Measurements from ENCODE around the gene LYPLA2. TPM values are rescaled to one million over a fixed set of nuclear protein-coding genes. Genes with fewer than 3 reads are reported as not detected.

Gene LYPLA2
- total RNA-seq, 3 donors from 2014 or later = 31.8 to 52.8 (median 49.5) TPM

DNA sequence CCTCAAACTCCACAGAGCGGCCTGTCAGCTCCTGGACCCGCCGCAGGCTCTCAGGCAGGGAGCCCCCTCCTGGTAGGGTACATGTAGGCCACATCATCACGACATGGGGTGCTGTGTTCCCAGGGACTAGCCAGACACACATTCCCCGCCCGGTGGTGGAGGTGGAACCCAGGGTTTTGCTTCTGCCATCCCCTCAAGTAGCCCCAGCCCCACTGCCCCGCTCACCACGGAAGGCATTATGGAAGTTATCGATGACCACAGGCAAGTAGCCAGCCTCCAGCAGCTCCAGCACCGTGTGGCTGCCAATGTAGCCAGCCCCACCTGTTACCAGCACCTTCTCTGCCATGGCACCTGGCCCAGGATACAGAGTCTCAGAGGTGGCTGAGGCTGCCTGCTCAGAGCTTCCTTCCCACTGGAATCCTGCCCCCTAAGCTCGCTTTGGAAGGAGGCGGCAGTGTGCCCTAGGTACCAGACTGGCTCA lies 7.8 kb downstream of the LYPLA2 start:
- peak overlapping the region in 1 of 3 donors; percentile 74 for H3K4me3 ChIP-seq
- TF ChIP-seq POLR2A (IDR thresholded peaks at IDR 0.05) (no peak), POLR2AphosphoS5 (IDR thresholded peaks at IDR 0.05) (no peak)
- TF ChIP-seq, protein P1, sequence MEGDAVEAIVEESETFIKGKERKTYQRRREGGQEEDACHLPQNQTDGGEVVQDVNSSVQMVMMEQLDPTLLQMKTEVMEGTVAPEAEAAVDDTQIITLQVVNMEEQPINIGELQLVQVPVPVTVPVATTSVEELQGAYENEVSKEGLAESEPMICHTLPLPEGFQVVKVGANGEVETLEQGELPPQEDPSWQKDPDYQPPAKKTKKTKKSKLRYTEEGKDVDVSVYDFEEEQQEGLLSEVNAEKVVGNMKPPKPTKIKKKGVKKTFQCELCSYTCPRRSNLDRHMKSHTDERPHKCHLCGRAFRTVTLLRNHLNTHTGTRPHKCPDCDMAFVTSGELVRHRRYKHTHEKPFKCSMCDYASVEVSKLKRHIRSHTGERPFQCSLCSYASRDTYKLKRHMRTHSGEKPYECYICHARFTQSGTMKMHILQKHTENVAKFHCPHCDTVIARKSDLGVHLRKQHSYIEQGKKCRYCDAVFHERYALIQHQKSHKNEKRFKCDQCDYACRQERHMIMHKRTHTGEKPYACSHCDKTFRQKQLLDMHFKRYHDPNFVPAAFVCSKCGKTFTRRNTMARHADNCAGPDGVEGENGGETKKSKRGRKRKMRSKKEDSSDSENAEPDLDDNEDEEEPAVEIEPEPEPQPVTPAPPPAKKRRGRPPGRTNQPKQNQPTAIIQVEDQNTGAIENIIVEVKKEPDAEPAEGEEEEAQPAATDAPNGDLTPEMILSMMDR (IDR thresholded peaks at IDR 0.05) = no peak
- no peaks in the 10 kb centered on the region for H3K9me3 ChIP-seq
- H3K27ac ChIP-seq = peak overlapping the region; percentile 92
- no peak for DNase-seq (ENCODE audit: low spot score in 2 of 2)
- H3K4me1 ChIP-seq = peaks cover 6% of the 10 kb centered on the region in 2 donors
- H3K36me3 ChIP-seq = no peaks in the 10 kb centered on the region
- H3K27me3 ChIP-seq = no peaks in the 10 kb centered on the region
- intact Hi-C loops (cut with DNase I; ENCODE audit: low total_unique reads) = no loop called here

DNA sequence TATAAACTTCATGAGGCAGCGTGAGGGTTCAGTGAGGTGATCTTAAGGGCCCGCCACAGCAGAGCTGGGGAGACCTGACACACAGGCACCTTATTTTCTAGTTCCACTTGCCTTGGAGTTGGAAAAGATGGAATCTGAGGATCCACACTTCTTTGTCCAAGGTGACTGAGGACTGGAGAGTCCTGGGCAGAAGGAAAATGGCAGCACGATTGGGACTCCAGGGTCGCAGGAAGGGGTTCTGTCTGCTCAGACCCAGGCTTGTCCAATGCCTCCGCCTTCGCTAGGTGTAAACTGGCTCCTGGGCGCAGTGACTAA lies 8.3 kb downstream of the LYPLA2 start:
- DNase-seq (ENCODE audit: low spot score in 2 of 2) = no peak

DNA sequence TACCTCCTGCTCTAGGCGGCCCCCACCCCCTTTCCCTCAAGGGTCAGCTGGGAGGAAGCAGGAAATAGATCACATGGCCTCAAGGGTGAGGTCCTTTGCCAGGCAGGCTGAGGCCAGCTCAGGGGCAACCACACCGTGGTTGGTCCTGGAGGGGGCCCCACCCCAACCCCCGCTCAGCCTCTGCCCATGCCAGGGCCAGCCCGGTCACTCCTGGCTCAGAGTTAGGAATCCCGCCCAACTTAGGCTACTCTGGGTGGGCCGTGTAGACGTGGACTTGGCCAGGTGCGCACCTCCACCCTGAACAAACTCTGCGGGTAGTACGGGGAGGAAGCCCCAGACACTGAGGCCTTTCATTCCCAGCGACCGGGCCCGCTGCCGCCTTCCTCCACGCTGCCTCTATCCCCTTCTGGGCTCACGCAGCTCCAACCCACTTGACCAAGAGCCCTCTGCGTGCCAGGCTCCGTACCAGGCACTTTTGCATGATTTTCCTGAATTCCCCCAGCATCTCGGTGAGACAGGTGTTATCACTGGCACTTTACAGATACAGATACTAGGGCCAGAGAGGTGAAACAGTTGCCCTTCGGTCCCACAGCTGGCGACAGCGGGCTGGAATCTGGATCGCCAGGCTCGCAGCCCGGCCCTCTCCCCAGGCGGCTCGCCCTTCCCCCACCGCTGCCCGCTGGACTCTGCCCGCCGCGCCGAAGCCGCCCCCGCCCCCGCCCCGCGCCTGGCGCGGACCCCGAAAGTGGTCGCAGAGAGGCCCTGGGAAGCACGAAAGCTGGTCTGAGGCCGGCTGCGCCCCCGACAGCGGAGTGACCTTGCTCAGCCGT lies 8.8 kb downstream of the LYPLA2 start:
- DNase-seq (ENCODE audit: low spot score in 2 of 2) = peak; percentile 68 to 79
- Histone ChIP-seq H3K36me3 (no peaks in the 10 kb centered on the region), H3K27ac (peak overlapping the region; percentile 92), H3K9me3 (no peaks in the 10 kb centered on the region), H3K4me3 (peak overlapping the region; percentile 74 to 87 (median 79)), H3K4me1 (peaks cover 6% of the 10 kb centered on the region in 2 donors), H3K27me3 (no peaks in the 10 kb centered on the region)
- peak; percentile 41 to 74 (median 46) for TF ChIP-seq POLR2AphosphoS5 (IDR thresholded peaks at IDR 0.05)
- TF ChIP-seq, protein P1 (IDR thresholded peaks at IDR 0.05) = no peak
- TF ChIP-seq POLR2A (IDR thresholded peaks at IDR 0.05) = no peak
- intact Hi-C loops (cut with DNase I; ENCODE audit: low total_unique reads) = no loop called here

More for the DNA sequence above, 8.3 kb downstream of the LYPLA2 start:
- intact Hi-C loops (cut with DNase I; ENCODE audit: low total_unique reads) = no loop called here
- TF ChIP-seq POLR2AphosphoS5 (IDR thresholded peaks at IDR 0.05) (no peak), POLR2A (IDR thresholded peaks at IDR 0.05) (no peak)
- TF ChIP-seq, protein P1 (IDR thresholded peaks at IDR 0.05) = no peak
- H3K27me3 ChIP-seq = no peaks in the 10 kb centered on the region
- peaks cover 6% of the 10 kb centered on the region in 2 donors for H3K4me1 ChIP-seq
- peak overlapping the region in 2 of 3 donors; percentile 74 to 79 for H3K4me3 ChIP-seq
- no peaks in the 10 kb centered on the region for H3K9me3 ChIP-seq
- H3K27ac ChIP-seq = peak overlapping the region; percentile 92
- H3K36me3 ChIP-seq = no peaks in the 10 kb centered on the region

DNA sequence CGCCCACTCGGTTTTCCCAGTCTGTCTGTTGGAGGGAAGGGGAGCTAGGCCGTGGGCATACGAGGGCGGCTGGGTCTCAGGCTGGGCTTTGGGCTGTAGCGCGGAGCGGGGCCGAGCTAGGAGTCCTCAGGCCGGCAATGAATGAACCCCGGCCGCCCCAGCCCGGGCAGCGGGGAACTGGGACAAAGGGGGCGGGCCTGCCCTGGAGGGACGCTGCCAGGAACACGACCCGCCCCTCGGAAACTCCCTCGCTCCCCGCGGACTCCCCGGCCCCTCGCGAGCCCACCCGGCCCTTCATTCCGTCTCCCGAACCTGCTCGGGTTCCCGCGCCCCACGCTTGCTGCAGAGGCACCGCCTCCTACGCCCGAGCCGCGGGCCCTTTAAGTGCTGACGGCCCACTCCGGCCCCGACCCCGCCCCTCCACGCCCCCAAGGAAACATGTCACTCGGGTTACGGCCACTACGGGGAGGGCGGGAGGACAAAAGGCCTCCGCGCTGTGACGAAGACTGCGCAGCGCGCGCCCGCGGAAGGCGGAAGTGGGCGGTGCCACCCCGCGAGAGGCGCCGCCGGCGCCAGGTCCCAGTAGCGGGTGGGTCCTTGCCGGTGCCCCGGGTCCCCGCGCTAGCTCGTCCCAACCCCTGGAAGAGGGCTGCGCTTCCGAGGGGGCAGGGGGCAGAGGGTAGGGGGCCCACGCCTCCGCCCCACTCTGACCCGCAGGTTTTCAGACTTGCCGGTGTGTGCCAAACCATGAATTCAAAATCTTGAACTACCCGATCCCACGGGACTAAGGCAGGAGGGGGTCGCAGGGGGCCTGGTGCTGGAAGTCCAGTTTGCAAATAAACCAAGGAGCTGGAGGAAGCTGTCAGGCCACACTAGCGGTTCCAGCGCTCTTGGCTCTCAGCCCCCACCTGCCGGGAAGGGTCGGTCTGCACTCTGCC lies 9.7 kb downstream of the LYPLA2 start, which contains the start of gene GALE:
Gene GALE, minus strand, starts transcription at position 355 of the 938 bp plus-strand sequence. CDS start 1,747 bp downstream, outside the sequence.
- no peaks in the 10 kb centered on the region for H3K9me3 ChIP-seq
- H3K27me3 ChIP-seq = no peaks in the 10 kb centered on the region
- H3K4me3 ChIP-seq = peak within 1 kb of the TSS; percentile 74 to 87 (median 79)
- intact Hi-C loops (cut with DNase I; ENCODE audit: low total_unique reads) = no loop called here
- DNase-seq (ENCODE audit: low spot score in 2 of 2) = peak; percentile 96 to 97
- H3K4me1 ChIP-seq = peaks cover 6% of the 10 kb centered on the region in 2 donors
- H3K36me3 ChIP-seq = no peaks in the 10 kb centered on the region
- TF ChIP-seq, protein P1 (IDR thresholded peaks at IDR 0.05) = peak in 1 of 3 donors; percentile 12
- TF ChIP-seq POLR2AphosphoS5 (IDR thresholded peaks at IDR 0.05) (peak; percentile 77 to 86 (median 85)), POLR2A (IDR thresholded peaks at IDR 0.05) (no peak)
- H3K27ac ChIP-seq = peak within 1 kb of the TSS; percentile 92
